Left colon (tissue), 2 donors: Measurements from ENCODE around the gene HSF2BP. TPM values are rescaled to one million over a fixed set of nuclear protein-coding genes. Genes with fewer than 3 reads are reported as not detected.
"Not testable (repeated sequence)": the region's sequence is repeated elsewhere in the genome, so short reads cannot be mapped to it uniquely, and the experiment has no call there.

Experiments
- ATAC-seq: fragments of 200-7000 bp; cut with Tn5 transposase; one replicate; pipeline ENCODE4 v1.9.1; 2020; ENCODE audit warnings: mild to moderate bottlenecking, moderate library complexity
- DNase-seq, 2 donors: peaks; one replicate each; pipeline ENCODE4 v3.0.0-alpha.2; 2020
- intact Hi-C, 2 donors: fragments of 100-400 bp; cut with DNase I in 1 of 2; cut with micrococcal nuclease in 1 of 2; formaldehyde crosslinking; loops; one replicate each; pipeline versions ENCODE4 v1.11.2 to v1.14.0; 2022; cut with DNase I, micrococcal nuclease
- microRNA-seq, 2 donors: library from miRNA; unstranded; fragments of <30 nt; microRNA quantifications; one replicate each; pipeline versions ENCODE4 v1.1.0 to v1.2.0, GENCODE V29; 2020
- total RNA-seq, 2 donors: library from RNA; stranded (reverse); fragmentation: NEBNext Ultra II Directional; extraction: Animal tissue kit (Norgen Biotek cat#: 25700); gene quantifications; one replicate each; pipeline ENCODE4 v1.2.1, GENCODE V29; 2021
- donor health status: DM: no; HTN: no; CAD: no.
- donor health status: DM: yes; HTN: yes; CAD: no.

HSF2BP gene
- total RNA-seq, 2 donors from 2014 or later, result 0.42 to 0.49 TPM

GRCh38 chr21:43510669-43511068, 148.6 kb downstream of the HSF2BP start:
- DNase-seq, ATAC-seq, intact Hi-C loops: not testable (repeated sequence)

GRCh38 chr21:43503892-43504291, 155.4 kb downstream of the HSF2BP start:
- ATAC-seq, DNase-seq, intact Hi-C loops: not testable (repeated sequence)

- intact Hi-C loops, DNase-seq: not testable (repeated sequence)
- peak; percentile 63 for ATAC-seq
Observed at GRCh38 chr21:43503075-43503750, 156.1 kb downstream of the HSF2BP start.

GRCh38 chr21:43502407-43503071, 156.7 kb downstream of the HSF2BP start:
- intact Hi-C loops, DNase-seq: not testable (repeated sequence)
- ATAC-seq, result peak; percentile 93

- DNase-seq, ATAC-seq, intact Hi-C loops: not testable (repeated sequence)
Observed at GRCh38 chr21:43498924-43499323, 160.4 kb downstream of the HSF2BP start.

- ATAC-seq, intact Hi-C loops, DNase-seq: not testable (repeated sequence)
Observed at GRCh38 chr21:43498065-43498464, 161.2 kb downstream of the HSF2BP start.

- DNase-seq, intact Hi-C loops: not testable (repeated sequence)
- ATAC-seq, result peak; percentile 83
Observed at GRCh38 chr21:43494279-43495012, 164.8 kb downstream of the HSF2BP start.

GRCh38 chr21:43493471-43493870, 165.8 kb downstream of the HSF2BP start:
- ATAC-seq, DNase-seq, intact Hi-C loops: not testable (repeated sequence)

- DNase-seq, ATAC-seq, intact Hi-C loops: not testable (repeated sequence)
Observed at GRCh38 chr21:43488235-43488634, 171.1 kb downstream of the HSF2BP start.

GRCh38 chr21:43486051-43486450, 173.2 kb downstream of the HSF2BP start:
- peak; percentile 97 for ATAC-seq
- DNase-seq, intact Hi-C loops: not testable (repeated sequence)

GRCh38 chr21:43485016-43485415, 174.3 kb downstream of the HSF2BP start:
- intact Hi-C loops, ATAC-seq, DNase-seq: not testable (repeated sequence)

- ATAC-seq, result not testable (repeated sequence)
Observed at GRCh38 chr21:43479197-43479596, 180.1 kb downstream of the HSF2BP start.

More at GRCh38 chr21:43479197-43479596, 180.1 kb downstream of the HSF2BP start:
- intact Hi-C loops, DNase-seq: not testable (repeated sequence)

Small RNA genes lying within 50 kb of the gene (microRNA-seq; reads per million reads assigned to microRNA genes)
- gene MIR6070, result 0 reads per million in 2 donors

Other genes with a start within 250 kb of the HSF2BP start
- gene SIK1, start 232.4 kb downstream of the HSF2BP start, total RNA-seq, result 10 to 100 TPM in 1 of 2 donors, 1 to 10 TPM in 1; 8.0 to 30.0 TPM
- 10 to 100 TPM; 11.4 to 16.2 TPM for gene RRP1B, start 72 bp upstream of the HSF2BP start, total RNA-seq
- gene PDXK, start 59.6 kb upstream of the HSF2BP start, total RNA-seq, result 100 to 1,000 TPM; 144 to 188 TPM
- gene CSTB, start 116.8 kb upstream of the HSF2BP start, total RNA-seq, result 10 to 100 TPM; 69.1 to 74.4 TPM
- gene RRP1, start 130.1 kb upstream of the HSF2BP start, total RNA-seq, result 10 to 100 TPM; 13.0 to 18.5 TPM
- 100 to 1,000 TPM in 1 of 2 donors, 10 to 100 TPM in 1; 97.5 to 105 TPM for gene AGPAT3, start 205.7 kb upstream of the HSF2BP start, total RNA-seq